Measurements from ENCODE around the gene ZGRF1. TPM values are rescaled to one million over a fixed set of nuclear protein-coding genes. Genes with fewer than 3 reads are reported as not detected.
"Not testable (repeated sequence)": the region's sequence is repeated elsewhere in the genome, so short reads cannot be mapped to it uniquely, and the experiment has no call there.

Gene ZGRF1
- total RNA-seq, 6 donors from 2014 or later = 2.6 to 9.4 (median 4.6) TPM

DNA sequence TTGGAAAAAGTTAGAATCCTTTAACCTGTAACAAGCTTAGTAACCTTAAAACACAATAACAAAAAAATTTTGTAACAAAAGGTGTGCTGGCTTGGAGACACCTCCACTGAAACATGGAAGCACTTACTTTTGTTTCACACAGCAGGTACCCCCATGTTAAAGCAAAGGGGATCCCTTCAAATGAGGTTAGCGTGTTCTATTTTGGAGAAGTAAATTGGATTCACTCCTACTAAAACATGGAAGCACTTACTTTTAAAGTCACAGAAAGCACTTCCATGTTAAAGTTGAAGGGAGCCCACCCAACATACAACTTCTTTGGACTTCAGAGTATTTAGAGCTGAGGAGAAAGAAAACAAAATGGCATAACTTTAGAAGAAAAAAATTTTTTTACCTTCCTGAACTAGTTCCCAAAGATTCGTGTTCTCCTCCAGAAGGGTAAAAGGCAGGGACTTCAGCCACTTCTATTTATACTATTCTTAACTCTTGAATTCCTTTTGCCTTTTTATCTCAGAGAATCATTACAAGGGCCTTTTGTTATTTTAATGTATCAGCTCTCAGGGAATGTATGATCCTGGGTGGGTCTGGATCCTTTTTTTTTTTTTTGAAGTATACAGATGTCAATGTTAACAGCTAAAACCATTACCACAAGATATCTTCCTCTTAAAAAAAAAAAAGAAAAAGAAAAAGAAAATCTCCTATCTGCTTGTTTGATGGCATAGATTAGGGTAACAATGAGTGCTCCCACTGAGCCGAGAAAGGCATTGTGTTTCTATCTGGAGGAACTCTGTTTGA is 11.8 kb upstream of the ZGRF1 start:
- H3K4me3 ChIP-seq = no peak overlapping the region
- no peak for TF ChIP-seq POLR2A (IDR thresholded peaks at IDR 0.05)
- no peak for TF ChIP-seq EP300 (IDR thresholded peaks at IDR 0.05)
- TF ChIP-seq, protein P1, sequence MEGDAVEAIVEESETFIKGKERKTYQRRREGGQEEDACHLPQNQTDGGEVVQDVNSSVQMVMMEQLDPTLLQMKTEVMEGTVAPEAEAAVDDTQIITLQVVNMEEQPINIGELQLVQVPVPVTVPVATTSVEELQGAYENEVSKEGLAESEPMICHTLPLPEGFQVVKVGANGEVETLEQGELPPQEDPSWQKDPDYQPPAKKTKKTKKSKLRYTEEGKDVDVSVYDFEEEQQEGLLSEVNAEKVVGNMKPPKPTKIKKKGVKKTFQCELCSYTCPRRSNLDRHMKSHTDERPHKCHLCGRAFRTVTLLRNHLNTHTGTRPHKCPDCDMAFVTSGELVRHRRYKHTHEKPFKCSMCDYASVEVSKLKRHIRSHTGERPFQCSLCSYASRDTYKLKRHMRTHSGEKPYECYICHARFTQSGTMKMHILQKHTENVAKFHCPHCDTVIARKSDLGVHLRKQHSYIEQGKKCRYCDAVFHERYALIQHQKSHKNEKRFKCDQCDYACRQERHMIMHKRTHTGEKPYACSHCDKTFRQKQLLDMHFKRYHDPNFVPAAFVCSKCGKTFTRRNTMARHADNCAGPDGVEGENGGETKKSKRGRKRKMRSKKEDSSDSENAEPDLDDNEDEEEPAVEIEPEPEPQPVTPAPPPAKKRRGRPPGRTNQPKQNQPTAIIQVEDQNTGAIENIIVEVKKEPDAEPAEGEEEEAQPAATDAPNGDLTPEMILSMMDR (IDR thresholded peaks at IDR 0.05) = no peak
- TF ChIP-seq POLR2AphosphoS5 (IDR thresholded peaks at IDR 0.05) = no peak
- H3K27ac ChIP-seq = no peak overlapping the region
- H3K27me3 ChIP-seq = no peaks in the 10 kb centered on the region
- H3K9me3 ChIP-seq = no peaks in the 10 kb centered on the region
- ATAC-seq (ENCODE audit: low FRiP score in 2 of 2) (no peak), DNase-seq (no peak)
- H3K4me1 ChIP-seq = no peaks in the 10 kb centered on the region
- 67 to 71% methylated on average over 3 of the region's 3 CpGs for WGBS, 2 donors
- H3K36me3 ChIP-seq = peaks cover 47 to 87% (median 66%) of the 10 kb centered on the region in 4 donors

DNA sequence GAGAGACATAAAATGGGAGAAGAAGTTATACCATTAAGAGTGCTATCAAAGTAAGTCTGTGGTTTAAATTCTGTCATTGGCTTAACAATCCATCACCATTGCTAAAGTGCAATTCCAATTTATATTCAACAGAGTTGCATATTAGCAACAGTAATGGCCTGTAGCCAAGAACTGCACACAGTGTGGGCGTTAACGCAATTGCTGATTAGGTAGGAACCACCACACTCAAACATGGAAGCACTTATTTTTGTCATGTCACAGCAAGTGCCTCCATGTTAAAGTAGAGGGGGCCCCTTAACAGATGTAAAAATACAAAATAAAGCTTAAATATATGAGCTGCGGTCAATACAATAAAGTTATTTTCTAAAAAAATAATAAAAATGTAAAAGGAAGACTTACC is 11.1 kb upstream of the ZGRF1 start:
- H3K9me3 ChIP-seq = no peaks in the 10 kb centered on the region
- H3K27me3 ChIP-seq = no peaks in the 10 kb centered on the region
- no peaks in the 10 kb centered on the region for H3K4me1 ChIP-seq
- WGBS, 2 donors = 75% methylated on average over 3 of the region's 3 CpGs
- no peak overlapping the region for H3K27ac ChIP-seq
- H3K36me3 ChIP-seq = peaks cover 47 to 80% (median 61%) of the 10 kb centered on the region in 4 donors
- DNase-seq (no peak), ATAC-seq (ENCODE audit: low FRiP score in 2 of 2) (no peak)
- no peak overlapping the region for H3K4me3 ChIP-seq
- TF ChIP-seq POLR2AphosphoS5 (IDR thresholded peaks at IDR 0.05) (no peak), POLR2A (IDR thresholded peaks at IDR 0.05) (no peak), EP300 (IDR thresholded peaks at IDR 0.05) (no peak)
- TF ChIP-seq, protein P1 (IDR thresholded peaks at IDR 0.05) = no peak

DNA sequence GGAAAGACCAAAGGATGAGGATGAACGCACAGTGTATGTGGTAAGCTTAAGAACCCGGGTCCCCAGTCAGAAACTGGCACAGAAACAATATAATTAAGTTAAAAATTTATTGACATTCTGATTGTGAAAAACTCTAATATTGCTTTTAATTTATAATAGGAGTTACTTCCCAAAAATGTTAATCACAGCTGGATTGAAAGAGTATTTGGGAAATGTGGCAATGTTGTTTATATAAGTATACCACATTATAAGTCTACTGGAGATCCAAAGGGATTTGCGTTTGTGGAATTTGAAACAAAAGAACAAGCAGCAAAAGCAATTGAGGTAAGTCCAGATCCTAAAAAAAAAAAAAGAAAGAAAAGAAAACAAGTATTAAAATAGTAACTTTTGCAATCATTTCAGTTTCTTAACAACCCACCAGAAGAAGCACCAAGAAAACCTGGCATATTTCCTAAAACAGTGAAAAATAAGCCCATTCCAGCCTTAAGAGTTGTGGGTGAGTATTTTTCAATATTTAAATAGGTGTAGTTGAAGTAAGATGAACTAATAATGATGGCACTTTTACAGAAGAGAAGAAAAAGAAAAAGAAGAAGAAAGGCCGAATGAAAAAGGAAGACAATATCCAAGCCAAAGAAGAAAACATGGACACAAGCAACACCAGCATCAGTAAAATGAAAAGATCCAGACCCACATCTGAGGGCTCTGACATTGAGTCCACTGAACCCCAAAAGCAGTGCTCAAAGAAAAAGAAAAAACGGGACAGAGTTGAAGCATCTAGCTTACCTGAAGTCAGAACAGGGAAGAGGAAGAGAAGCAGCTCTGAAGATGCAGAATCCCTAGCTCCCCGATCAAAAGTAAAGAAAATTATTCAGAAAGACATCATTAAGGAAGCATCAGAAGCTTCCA is 10.2 kb upstream of the ZGRF1 start:
- no peak overlapping the region for H3K27ac ChIP-seq
- ATAC-seq (ENCODE audit: low FRiP score in 2 of 2) (no peak), DNase-seq (no peak)
- H3K27me3 ChIP-seq = no peaks in the 10 kb centered on the region
- peaks cover 47 to 73% (median 54%) of the 10 kb centered on the region in 4 donors for H3K36me3 ChIP-seq
- no peaks in the 10 kb centered on the region for H3K4me1 ChIP-seq
- TF ChIP-seq, protein P1 (IDR thresholded peaks at IDR 0.05) = no peak
- TF ChIP-seq POLR2A (IDR thresholded peaks at IDR 0.05) (no peak), EP300 (IDR thresholded peaks at IDR 0.05) (no peak), POLR2AphosphoS5 (IDR thresholded peaks at IDR 0.05) (no peak)
- 73 to 82% methylated on average over 6 of the region's 6 CpGs for WGBS, 2 donors
- H3K9me3 ChIP-seq = no peaks in the 10 kb centered on the region
- no peak overlapping the region for H3K4me3 ChIP-seq

DNA sequence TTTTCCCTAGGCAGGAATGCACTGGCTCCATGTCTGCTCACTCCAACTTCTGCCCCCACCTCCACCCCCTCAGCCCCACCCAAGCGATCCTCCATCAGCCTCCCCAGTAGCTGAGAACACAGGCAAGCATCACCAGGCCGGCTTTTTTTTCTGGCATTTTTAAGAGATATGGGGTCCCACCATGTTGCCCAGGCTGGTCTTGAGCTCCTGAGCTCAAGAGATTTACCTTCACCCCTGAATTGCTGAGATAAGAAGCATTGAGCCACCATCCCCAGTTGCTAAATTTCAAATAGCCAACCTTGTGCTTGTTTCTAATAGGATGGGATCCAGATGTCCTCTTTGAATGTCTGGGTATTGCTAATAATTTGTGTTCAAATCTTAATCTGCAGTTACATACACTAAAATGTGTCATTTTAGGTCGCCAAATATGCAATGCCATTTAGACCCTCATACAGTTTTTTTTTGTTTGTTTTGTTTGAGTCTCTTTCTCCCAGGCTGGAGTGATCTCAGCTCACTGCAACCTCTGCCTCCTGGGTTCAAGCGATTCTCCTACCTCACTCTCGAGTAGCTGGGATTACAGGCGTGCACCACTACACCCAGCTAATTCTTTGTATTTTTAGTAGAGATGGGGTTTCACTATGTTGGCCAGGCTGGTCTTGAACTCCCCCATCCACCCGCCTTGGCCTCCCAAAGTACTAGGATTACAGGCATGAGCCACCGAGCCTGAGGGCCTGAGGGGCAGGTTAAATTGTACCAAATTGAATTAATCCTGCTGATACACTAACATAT is 9.0 kb upstream of the ZGRF1 start:
- H3K4me1 ChIP-seq = no peaks in the 10 kb centered on the region
- H3K4me3 ChIP-seq = no peak overlapping the region
- H3K9me3 ChIP-seq = no peaks in the 10 kb centered on the region
- DNase-seq = no peak
- 85 to 87% methylated on average over 8 of the region's 8 CpGs for WGBS, 2 donors
- ATAC-seq (ENCODE audit: low FRiP score in 2 of 2) = no peak
- peaks cover 38 to 63% (median 47%) of the 10 kb centered on the region in 4 donors for H3K36me3 ChIP-seq
- no peak for TF ChIP-seq EP300 (IDR thresholded peaks at IDR 0.05)
- TF ChIP-seq POLR2AphosphoS5 (IDR thresholded peaks at IDR 0.05) = no peak
- TF ChIP-seq, protein P1 (IDR thresholded peaks at IDR 0.05) = no peak
- TF ChIP-seq POLR2A (IDR thresholded peaks at IDR 0.05) = no peak
- no peaks in the 10 kb centered on the region for H3K27me3 ChIP-seq
- no peak overlapping the region for H3K27ac ChIP-seq

DNA sequence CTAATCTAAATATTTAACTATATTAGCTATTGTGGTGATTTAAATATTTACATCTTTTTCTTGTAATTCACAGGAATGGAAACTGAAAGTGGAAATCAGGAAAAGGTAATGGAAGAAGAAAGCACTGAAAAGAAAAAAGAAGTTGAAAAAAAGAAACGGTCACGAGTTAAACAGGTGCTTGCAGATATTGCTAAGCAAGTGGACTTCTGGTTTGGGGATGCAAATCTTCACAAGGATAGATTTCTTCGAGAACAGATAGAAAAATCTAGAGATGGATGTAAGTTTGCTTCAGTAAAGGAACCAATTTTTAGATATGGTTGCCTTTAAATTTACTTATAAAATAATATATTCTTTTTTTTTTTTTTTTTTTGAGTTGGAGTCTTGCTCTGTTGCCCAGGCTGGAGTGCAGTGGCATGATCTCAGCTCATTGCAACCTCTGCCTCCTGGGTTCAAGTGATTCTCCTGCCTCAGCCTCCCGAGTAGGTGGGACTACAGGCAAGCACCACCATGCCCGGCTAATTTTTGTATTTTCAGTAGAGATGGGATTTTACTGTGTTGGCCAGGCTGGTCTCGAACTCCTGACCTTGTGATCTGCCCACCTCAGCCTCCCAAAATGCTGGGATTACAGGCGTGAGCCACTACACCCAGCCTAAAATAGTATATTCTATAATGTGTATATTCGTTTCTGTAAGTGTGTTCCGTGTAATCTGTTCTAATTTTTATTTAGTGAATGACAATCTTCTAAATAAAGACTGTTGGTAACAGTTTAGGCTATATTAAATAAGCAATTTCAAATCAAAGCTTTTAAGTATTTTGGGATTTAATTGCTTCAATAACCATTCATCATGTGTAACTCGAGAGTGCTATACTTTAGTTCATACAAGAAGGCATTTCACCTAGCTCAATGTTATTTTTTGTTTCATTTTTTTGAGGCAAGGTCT is 8.2 kb upstream of the ZGRF1 start:
- H3K27ac ChIP-seq; ATAC-seq (ENCODE audit: low FRiP score in 2 of 2); DNase-seq; H3K27me3 ChIP-seq; H3K9me3 ChIP-seq; H3K4me3 ChIP-seq; H3K4me1 ChIP-seq: not testable (repeated sequence)
- WGBS, 2 donors = 84 to 89% methylated on average over 10 of the region's 10 CpGs
- peaks cover 38 to 61% (median 43%) of the 10 kb centered on the region in 4 donors for H3K36me3 ChIP-seq

Measured in upper lobe of left lung (tissue), 6 donors.